ENCODE results near the gene CR1L. TPM values are rescaled to one million over a fixed set of nuclear protein-coding genes. Genes with fewer than 3 reads are reported as not detected.

Gene CR1L
- total and polyA plus RNA-seq, 9 of the 15 experiments (the other 6 are each of a cell fraction or from before 2014, with no cell fraction given), result 10.1 to 74.8 (median 34.3) TPM

- no peak for TF ChIP-seq TOE1 (IDR thresholded peaks at IDR 0.05; ENCODE audit: borderline replicate concordance)
- peak; percentile 83; the same call in 1 of the 2 replicates for TF ChIP-seq TOE1 (CRISPR knock-in tag; IDR thresholded peaks at IDR 0.05; ENCODE audit: borderline replicate concordance, low read depth)
- peak; percentile 39; the same call in 1 of the 2 replicates for TF ChIP-seq ZFX (CRISPR knock-in tag; IDR thresholded peaks at IDR 0.05)
- TF ChIP-seq ZBTB9 (CRISPR knock-in tag; IDR thresholded peaks at IDR 0.05), result no peak
- TF ChIP-seq ZNF512 (tag; IDR thresholded peaks at IDR 0.05), result no peak
- TF ChIP-seq PHF20 (IDR thresholded peaks at IDR 0.05; ENCODE audit: partially characterized antibody), result no peak
- TF ChIP-seq MYBL2 (IDR thresholded peaks at IDR 0.05; ENCODE audit: low read depth), result no peak
- TF ChIP-seq MYBL2 (CRISPR knock-in tag; IDR thresholded peaks at IDR 0.05; ENCODE audit: borderline replicate concordance), result no peak
- TF ChIP-seq YY1 (IDR thresholded peaks at IDR 0.05; ENCODE audit: borderline replicate concordance in 1 of 3, control insufficient read depth in 1 of 3, extremely low read depth in 1 of 3, insufficient read depth in 3 of 3, insufficient read length in 1 of 3, insufficient replicate concordance in 2 of 3, low read depth in 1 of 3, low read length in 2 of 3), result peak in 1 of 3 experiments; percentile 26
- no peak for TF ChIP-seq CREB1 (IDR thresholded peaks at IDR 0.05)
- TF ChIP-seq CREB1 (CRISPR knock-in tag; IDR thresholded peaks at IDR 0.05), result peak; percentile 2; the same call in 1 of the 2 replicates
- 0 out of 2 replicates have a peak, but pooled peaks have one; percentile 9 for TF ChIP-seq ZNF143 (CRISPR knock-in tag; IDR thresholded peaks at IDR 0.05)
- TF ChIP-seq SRF (CRISPR knock-in tag; IDR thresholded peaks at IDR 0.05), result no peak
- TF ChIP-seq RHOXF2B (CRISPR knock-in tag; conservative IDR thresholded peaks at IDR 0.05), result no peak
- no peak for TF ChIP-seq ETV5 (CRISPR knock-in tag; IDR thresholded peaks at IDR 0.05; ENCODE audit: low read depth)
- no peak for TF ChIP-seq ZBTB5 (IDR thresholded peaks at IDR 0.05)
- no peak for TF ChIP-seq SNIP1 (IDR thresholded peaks at IDR 0.05; ENCODE audit: low read depth)
- no peak for TF ChIP-seq FOXK2 (conservative IDR thresholded peaks at IDR 0.05 in 1 of 2, IDR thresholded peaks at IDR 0.05 in 1 of 2; ENCODE audit: low read depth in 2 of 2)
- TF ChIP-seq MEF2A (IDR thresholded peaks at IDR 0.05; ENCODE audit: control insufficient read depth, low read depth, low read length), result no peak
- no peak for TF ChIP-seq ZNF57 (CRISPR knock-in tag; IDR thresholded peaks at IDR 0.05)
- TF ChIP-seq ZNF184 (CRISPR knock-in tag; IDR thresholded peaks at IDR 0.05), result no peak
- TF ChIP-seq CBX1 (IDR thresholded peaks at IDR 0.05; ENCODE audit: low read depth), result no peak
- no peak for TF ChIP-seq RAD51 (IDR thresholded peaks at IDR 0.05; ENCODE audit: borderline replicate concordance, low read depth)
- TF ChIP-seq GTF2E2 (tag; IDR thresholded peaks at IDR 0.05), result no peak
- TF ChIP-seq STAG1 (CRISPR knock-in tag; IDR thresholded peaks at IDR 0.05; ENCODE audit: borderline replicate concordance), result no peak
These were observed 107.6 kb downstream of the CR1L start (continued) for GRCh38 chr1:207752456-207752998.

Data from K562 (cell line).